K562 (cell line): Measurements from ENCODE around the gene PRR36. TPM values are rescaled to one million over a fixed set of nuclear protein-coding genes. Genes with fewer than 3 reads are reported as not detected.

ENCODE experiments used
- ATAC-seq: fragments of 200-7000 bp; cut with Tn5 transposase; 3 replicates; pipeline ENCODE4 v1.9.1; 2020; ENCODE audit warnings: moderate library complexity
- BruUV-seq: library from RNA; stranded (reverse); fragments of 400-500 nt; replicated peaks from 2 replicates; lab custom pipeline; 2021; lab: Mats Ljungman, UMichigan
- CTCF ChIA-PET: fragments of 300-600 bp; formaldehyde crosslinking; extraction: SDS; loops from one replicate; lab custom pipeline; 2021; ENCODE audit warnings: low intra/inter-chr PET ratio; lab: Yijun Ruan, JAX
- POLR2A ChIA-PET: fragments of 300-600, 350-650 bp; sonication (Branson Sonifier 250); formaldehyde crosslinking; extraction: SDS; loops from one replicate; lab custom pipeline; 2021; ENCODE audit warnings: antibody characterized with exemption, inconsistent platforms; lab: Yijun Ruan, JAX
- DNase-seq, 4 experiments: peaks; one replicate each; pipeline versions ENCODE4 v3.0.0 to v3.0.0-alpha.2; 2011 to 2018; ENCODE audit warnings: low spot score in 3 of 4, mixed read lengths in 3 of 4; ENCODE audit errors: extremely low read depth in 1 of 4
- FAIRE-seq: peaks from 2 replicates; lab custom pipeline; 2011; peaks lifted over from hg19 to GRCh38; lab: Jason Lieb, UNC
- H2AFZ ChIP-seq: 2 replicates; pipeline ENCODE4 v1.6.0; 2011; ENCODE audit warnings: low read depth, low read length, control low read depth, inconsistent platforms
- H3K27ac ChIP-seq: fragments of 200-600 bp; 3 replicates; pipeline ENCODE4 v1.8.0; 2011; ENCODE audit warnings: low read depth, mild to moderate bottlenecking, control low read depth, inconsistent platforms, low read length, moderate library complexity, mixed read lengths; ENCODE audit errors: extremely low read depth
- H3K27me3 ChIP-seq, 2 experiments: fragments of 300-600 bp in 1 of 2; 2 replicates in 1 of 2; 3 replicates in 1 of 2; pipeline versions ENCODE4 v1.6.0 to v1.8.0; 2011; ENCODE audit warnings: inconsistent platforms in 2 of 2, low read length in 2 of 2, mild to moderate bottlenecking in 1 of 2, mixed read lengths in 1 of 2, moderate library complexity in 1 of 2; ENCODE audit not compliant: control insufficient read depth in 2 of 2, insufficient read depth in 2 of 2
- H3K36me3 ChIP-seq: fragments of 300-600 bp; 3 replicates; pipeline ENCODE4 v1.8.0; 2011; ENCODE audit warnings: mild to moderate bottlenecking, low read length, inconsistent platforms; ENCODE audit not compliant: control insufficient read depth, insufficient read depth
- H3K4me1 ChIP-seq, 2 experiments: fragments of 200-600 bp in 1 of 2; replicated peaks in 1 of 2; 2 replicates in 1 of 2; 3 replicates in 1 of 2; pipeline versions ENCODE4 v1.5.1 to v1.8.0; 2011; ENCODE audit warnings: inconsistent platforms in 2 of 2, low read length in 2 of 2, mild to moderate bottlenecking in 1 of 2, mixed read lengths in 1 of 2, moderate library complexity in 1 of 2; ENCODE audit not compliant: control insufficient read depth in 2 of 2, insufficient read depth in 2 of 2
- H3K4me2 ChIP-seq: 2 replicates; pipeline ENCODE4 v1.6.1; 2011; ENCODE audit warnings: low read length, control low read depth, inconsistent platforms, mixed read lengths; ENCODE audit not compliant: insufficient read depth
- H3K4me3 ChIP-seq: fragments of 200-600 bp; sonication (generic), shearing (Covaris generic); 2 replicates; pipeline ENCODE4 v1.5.1; 2016; ENCODE audit warnings: control low read depth, inconsistent platforms
- H3K79me2 ChIP-seq: fragments of 200-600 bp; 3 replicates; pipeline ENCODE4 v1.8.0; 2011; ENCODE audit warnings: low read length, inconsistent platforms; ENCODE audit not compliant: control insufficient read depth, insufficient read depth
- H3K9ac ChIP-seq, 2 experiments: 2 replicates each; pipeline versions ENCODE4 v1.6.0 to v1.6.1; 2011; ENCODE audit warnings: low read depth in 2 of 2, low read length in 2 of 2, control low read depth in 1 of 2, inconsistent platforms in 1 of 2, mild to moderate bottlenecking in 1 of 2, mixed read lengths in 1 of 2; ENCODE audit not compliant: insufficient read depth in 1 of 2
- H3K9me1 ChIP-seq: one replicate; pipeline ENCODE4 v1.6.0; 2011; ENCODE audit warnings: inconsistent platforms, mild to moderate bottlenecking, low read length, moderate library complexity; ENCODE audit not compliant: control insufficient read depth, insufficient read depth
- H3K9me3 ChIP-seq: replicated peaks from 2 replicates; pipeline ENCODE4 v1.5.1; 2011; ENCODE audit warnings: low read depth, low read length, inconsistent platforms; ENCODE audit not compliant: control insufficient read depth, insufficient read depth
- H4K20me1 ChIP-seq: replicated peaks from 2 replicates; pipeline ENCODE4 v1.6.1; 2011; ENCODE audit warnings: low read length, inconsistent platforms, mixed read lengths; ENCODE audit not compliant: control insufficient read depth, insufficient read depth
- CREB3 ChIP-seq: fragments of 450-650 bp; conservative IDR thresholded peaks from 2 replicates; pipeline ENCODE4 v1.6.1; 2016; ENCODE audit warnings: missing genetic modification characterization, low read depth, mild to moderate bottlenecking, missing compliant biosample characterization, moderate library complexity
- KDM1A ChIP-seq, 2 experiments: fragments of 450-650 bp; IDR thresholded peaks; 2 replicates each; pipeline ENCODE4 v1.6.1; 2016; ENCODE audit warnings: mild to moderate bottlenecking in 2 of 2
- POU5F1 ChIP-seq: fragments of 150-350 bp; IDR thresholded peaks from 2 replicates; pipeline ENCODE4 v1.6.1; 2014; ENCODE audit warnings: borderline replicate concordance, low read length, low read depth, mild to moderate bottlenecking; ENCODE audit not compliant: partially characterized antibody
- RBFOX2 ChIP-seq: fragments of 200-400 bp; formaldehyde crosslinking; IDR thresholded peaks from 2 replicates; pipeline ENCODE4 v1.6.1; 2017; ENCODE audit warnings: low read depth, mild to moderate bottlenecking, low read length, moderate library complexity
- TBP ChIP-seq: optimal IDR thresholded peaks from 2 replicates; pipeline ENCODE3; 2011; ENCODE audit warnings: low read depth, low read length, improper control_type of control experiment
- TEAD1 ChIP-seq, 2 experiments: fragments of 450-650 bp in 1 of 2; sonication (generic) in 1 of 2; formaldehyde crosslinking; IDR thresholded peaks; 2 replicates each; pipeline versions ENCODE4 v1.4.0 to v1.8.0; 2020 to 2022; ENCODE audit warnings: mild to moderate bottlenecking in 2 of 2, missing genetic modification reagents in 1 of 2
- ZBTB33 ChIP-seq: sonication (generic); formaldehyde crosslinking; IDR thresholded peaks from 2 replicates; pipeline ENCODE4 v1.8.1; 2023; ENCODE audit warnings: mild to moderate bottlenecking, missing genetic modification reagents
- ZBTB9 ChIP-seq: fragments of 450-650 bp; formaldehyde crosslinking; IDR thresholded peaks from 2 replicates; pipeline ENCODE4 v1.4.0; 2020; ENCODE audit warnings: mild to moderate bottlenecking, moderate library complexity
- ZNF398 ChIP-seq: fragments of 250-450 bp; sonication (Bioruptor Pico); IDR thresholded peaks from 2 replicates; pipeline ENCODE4 v1.8.0; 2021; ENCODE audit warnings: moderate library complexity, mild to moderate bottlenecking, inconsistent platforms
- WGBS: fragments of 100-300 bp; shearing (Covaris generic); methylation state at CpG from one replicate; pipeline ENCODE4 v1.1.6; 2016; ENCODE audit warnings: low coverage, mixed read lengths; ENCODE audit not compliant: insufficient coverage; ENCODE audit errors: missing lambda C conversion rate; 5-methylcytosine and 5-hydroxymethylcytosine counted together
- in situ Hi-C: fragments of 300-500 bp; cut with MboI; formaldehyde crosslinking; loops from 4 replicates; pipeline ENCODE4 v1.15.0; 2018; ENCODE audit warnings: inconsistent platforms, mixed read lengths
- intact Hi-C: fragments of 100-400 bp; cut with micrococcal nuclease; formaldehyde crosslinking; loops from 2 replicates; pipeline ENCODE4 v1.14.2; 2022
- polyA plus RNA-seq, 8 experiments: library from polyadenylated mRNA; depleted of rRNA in 4 of 8; stranded (reverse) in 5 of 8; unstranded in 3 of 8; fragments of >200 nt; fragmentation: Nextera tagmentation in 2 of 8; fragmentation: Illumina TruSeq in 1 of 8; extraction: Ambion mirVana in 2 of 8; extraction: Trizol in 1 of 8; gene quantifications; 2 replicates each; pipeline versions ENCODE4 v1.2.1 to v1.2.3, GENCODE V29; 2011 to 2014; ENCODE audit warnings: inconsistent platforms in 1 of 8, missing spikeins in 1 of 8
- total RNA-seq, 7 experiments: library from RNA; depleted of rRNA in 6 of 7; stranded (reverse); fragments of >200 nt in 6 of 7; fragmentation: Illumina TruSeq in 2 of 7; extraction: Trizol in 2 of 7; gene quantifications; 2 replicates each; pipeline versions ENCODE4 v1.2.1 to v1.2.3, GENCODE V29; 2011 to 2021; ENCODE audit warnings: low replicate concordance in 1 of 7

PRR36 gene
- total and polyA plus RNA-seq, 9 of the 15 experiments (the other 6 are each of a cell fraction or from before 2014, with no cell fraction given), result 0.05 to 0.42 (median 0.06) TPM; not detected in 6

GRCh38 chr19:7919610-7920518, 45.7 kb upstream of the PRR36 start, which contains the start of gene SNAPC2 (continued):
- TF ChIP-seq RBFOX2 (peak; percentile 73), CREB3 (no peak), POU5F1 (peak; percentile 89)

- in situ Hi-C loops, result no loop called here
- peaks cover 10% of the 10 kb centered on the region; the same call in 1 of the 2 replicates for H4K20me1 ChIP-seq
- DNase-seq, result no peak
- POLR2A ChIA-PET, result interaction anchor here (1.2 to 3.1 kb wide), 7 partner anchors 7 to 50 kb away, joined by 4 to 26 read pairs (median 8); partner anchors contain the start of gene MAP2K7
- H2AFZ ChIP-seq, result no peak overlapping the region
- peaks cover 19% of the 10 kb centered on the region; the same call in 1 of the 3 replicates for H3K36me3 ChIP-seq
- peak overlapping the region; percentile 97 for H3K4me2 ChIP-seq
- no peaks in the 10 kb centered on the region for H3K27me3 ChIP-seq
- no peak for ATAC-seq
- H3K9me1 ChIP-seq, result no peaks in the 10 kb centered on the region
- CTCF ChIA-PET, result no interaction called here
- peak overlapping the region; percentile 80 to 90 for H3K9ac ChIP-seq
- intact Hi-C loops, result no loop called here
- 61% methylated on average over 39 of the region's 42 CpGs for WGBS
- H3K27ac ChIP-seq, result peak overlapping the region; percentile 84; the same call in 2 of the 3 replicates
- no peak for FAIRE-seq
- H3K4me1 ChIP-seq, result peaks cover 9 to 72% of the 10 kb centered on the region in 2 experiments
- H3K79me2 ChIP-seq, result peaks cover 14% of the 10 kb centered on the region
- H3K4me3 ChIP-seq, result peak overlapping the region; percentile 81
- no TSS peak for BruUV-seq
- no peaks in the 10 kb centered on the region for H3K9me3 ChIP-seq
- TF ChIP-seq ZNF398, result no peak
- TF ChIP-seq ZBTB33, result peak; percentile 89
- TF ChIP-seq TBP, result no peak
- TF ChIP-seq ZBTB9 (CRISPR knock-in tag), result no peak
- no peak for TF ChIP-seq TEAD1 (CRISPR knock-in tag; IDR thresholded peaks at IDR 0.05)
- peak; percentile 42 to 54; a peak in 2 of 4 replicates for TF ChIP-seq KDM1A (IDR thresholded peaks at IDR 0.05)
Observed at GRCh38 chr19:7918615-7919421, 44.6 kb upstream of the PRR36 start.
